CD4-positive, alpha-beta T cell treated with Interleukin-2 at 100 ng/mL for 4 hours (primary cell): ENCODE measurements around the gene CHL1.

Source experiments
- DNase-seq: peaks from one replicate; pipeline ENCODE4 v3.0.0-alpha.2; 2020; ENCODE audit warnings: low spot score

The CHL1 gene

GRCh38 chr3:411226-411625 lies 214.7 kb downstream of the CHL1 start:
- DNase-seq, result no peak

DNA sequence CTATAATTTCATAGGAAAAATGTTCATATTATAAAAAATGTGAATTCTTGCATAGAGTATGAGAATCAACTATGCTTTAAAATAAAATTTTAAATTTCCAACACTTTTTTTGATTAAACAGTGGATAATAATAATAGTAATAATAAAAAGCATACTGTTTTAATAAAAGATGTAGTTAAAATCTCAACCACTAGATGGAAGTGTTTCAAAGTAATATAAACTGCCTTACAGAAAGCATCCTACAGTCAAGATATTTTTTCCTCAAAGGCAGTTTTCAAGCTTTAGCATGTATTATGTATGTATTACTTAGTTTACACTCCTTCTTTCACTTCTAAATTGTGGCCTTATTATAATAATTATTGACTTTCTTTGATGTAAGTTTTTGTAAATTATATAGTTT lies 217.5 kb downstream of the CHL1 start:
- DNase-seq, result no peak

- no peak for DNase-seq
These were observed 221.8 kb downstream of the CHL1 start for GRCh38 chr3:418239-418929.

DNA sequence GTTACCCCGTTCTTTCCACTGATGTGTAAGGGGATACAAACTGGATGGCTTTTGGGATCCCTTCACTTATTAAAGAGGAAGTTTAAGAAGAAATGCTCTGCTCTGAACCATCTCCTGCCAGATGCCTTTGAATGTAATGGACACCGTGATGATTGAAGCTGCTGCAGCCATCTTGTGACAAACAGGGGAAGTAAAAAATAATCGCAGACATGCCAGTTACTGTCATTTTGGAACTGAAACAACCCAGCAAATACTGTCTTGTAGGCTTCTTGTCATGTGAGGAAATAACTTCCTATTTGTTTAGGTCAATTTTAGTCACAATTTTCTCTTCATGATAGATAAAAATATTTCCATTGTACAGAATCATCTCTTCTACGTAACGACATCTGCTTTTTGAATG lies 224.0 kb downstream of the CHL1 start:
- DNase-seq, result no peak

- DNase-seq, result no peak
These were observed 228.5 kb downstream of the CHL1 start for GRCh38 chr3:425079-425478.

GRCh38 chr3:426072-426471 lies 229.5 kb downstream of the CHL1 start:
- no peak for DNase-seq

DNA sequence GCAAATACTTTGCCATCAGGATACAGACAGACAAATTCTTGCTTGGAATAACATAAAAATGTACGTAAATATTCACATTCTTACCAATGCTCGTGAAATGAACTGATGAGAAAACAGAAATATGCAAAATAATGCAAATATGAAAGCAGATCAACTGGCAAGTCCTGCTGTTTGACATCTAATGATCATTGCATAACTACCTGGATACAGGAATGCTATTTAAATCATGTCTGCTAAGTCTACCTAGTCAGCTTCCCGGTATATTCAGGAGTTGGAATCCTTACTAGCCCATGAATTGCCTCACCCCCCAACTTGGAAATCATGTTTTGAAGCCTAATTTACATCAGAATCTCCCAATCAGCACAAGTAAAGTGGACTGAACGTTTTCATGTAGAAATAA lies 230.6 kb downstream of the CHL1 start:
- no peak for DNase-seq

GRCh38 chr3:430186-430585 lies 233.6 kb downstream of the CHL1 start:
- DNase-seq, result no peak

- no peak for DNase-seq
These were observed 238.6 kb downstream of the CHL1 start for GRCh38 chr3:435161-435560.

DNA sequence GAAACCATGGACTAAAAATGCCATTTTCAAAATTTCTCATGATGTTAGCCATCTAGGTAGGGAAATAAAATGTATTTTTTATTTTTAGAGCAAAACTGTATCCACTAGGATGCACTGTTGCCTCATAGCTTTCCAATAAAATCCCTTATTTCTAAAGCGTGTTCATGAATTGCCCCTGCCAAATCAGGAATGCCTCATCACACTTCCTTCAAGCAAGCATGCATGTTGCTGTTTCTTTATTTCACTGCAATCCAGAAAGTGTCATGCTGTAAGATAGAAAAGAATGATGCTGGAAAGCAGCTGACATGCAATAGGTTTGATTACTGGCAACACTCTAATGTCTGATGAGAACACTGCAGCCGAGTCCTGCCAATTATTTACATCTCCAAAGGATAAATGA lies 239.5 kb downstream of the CHL1 start:
- DNase-seq, result no peak

DNA sequence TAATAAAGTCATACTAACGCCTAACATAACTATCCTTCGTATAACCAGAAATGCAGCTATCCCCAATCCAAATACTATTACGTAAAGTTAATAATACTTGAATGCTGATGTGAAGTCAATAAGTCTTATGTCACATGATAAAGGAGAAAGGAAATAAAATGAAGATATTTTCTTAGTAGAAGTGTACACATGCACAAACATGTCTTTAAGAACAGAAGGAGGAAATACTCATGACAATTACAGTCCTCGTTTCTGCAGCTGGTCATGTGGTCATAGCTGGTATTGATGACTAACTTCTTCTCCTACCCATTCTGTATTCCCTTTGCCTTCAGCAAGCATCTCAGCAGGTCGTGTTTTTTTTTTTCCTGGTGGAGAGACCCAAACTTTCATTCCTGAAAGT lies 244.3 kb downstream of the CHL1 start:
- no peak for DNase-seq

- no peak for DNase-seq
These were observed 249.4 kb downstream of the CHL1 start for GRCh38 chr3:445960-446359.

DNA sequence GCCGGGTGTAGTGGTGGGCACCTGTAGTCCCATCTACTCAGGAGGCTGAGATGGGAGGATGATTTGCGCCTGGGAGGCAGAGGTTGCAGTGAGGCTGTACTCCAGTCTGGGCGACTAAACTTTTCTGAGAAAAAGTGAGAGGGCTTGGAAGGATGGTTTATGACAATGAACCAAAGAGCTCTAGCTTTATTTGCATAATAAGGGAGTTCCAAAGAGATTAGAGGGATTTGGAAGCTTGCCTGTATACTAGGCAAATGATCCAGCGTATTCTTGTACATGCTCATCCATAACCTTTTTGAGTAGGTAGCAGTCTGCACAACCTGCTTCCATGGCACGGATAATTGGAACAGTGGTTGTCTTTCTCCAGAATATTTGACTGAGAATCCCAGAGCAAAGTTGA lies 251.1 kb downstream of the CHL1 start:
- no peak for DNase-seq

DNA sequence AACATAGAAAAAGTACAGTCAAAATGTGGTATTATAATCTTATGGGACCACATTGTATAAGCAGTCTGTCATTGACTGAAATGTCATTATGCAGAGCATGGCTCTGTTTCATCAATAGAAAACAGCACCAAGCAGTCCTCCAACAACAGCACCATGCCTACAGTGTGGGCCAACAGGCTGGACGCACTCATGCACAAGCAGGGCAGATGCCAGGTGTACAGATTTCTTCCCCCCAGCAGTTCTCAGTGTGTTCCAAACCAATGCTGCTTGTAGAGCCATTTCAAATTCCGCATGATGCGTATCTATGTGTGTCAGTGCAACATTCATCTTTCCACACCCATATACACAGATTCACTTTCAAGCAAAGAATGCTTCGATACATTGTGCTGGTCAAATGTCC lies 253.1 kb downstream of the CHL1 start:
- DNase-seq, result no peak

GRCh38 chr3:452221-452620 lies 255.7 kb downstream of the CHL1 start:
- no peak for DNase-seq

GRCh38 chr3:453106-453505 lies 256.5 kb downstream of the CHL1 start:
- DNase-seq, result no peak

GRCh38 chr3:454986-455385 lies 258.4 kb downstream of the CHL1 start:
- no peak for DNase-seq

GRCh38 chr3:458124-458523 lies 261.6 kb downstream of the CHL1 start:
- no peak for DNase-seq

GRCh38 chr3:458653-459310 lies 262.2 kb downstream of the CHL1 start:
- DNase-seq, result no peak
